Keratinocyte (primary cell): ENCODE data around the gene MAPK13. TPM values are rescaled to one million over a fixed set of nuclear protein-coding genes. Genes with fewer than 3 reads are reported as not detected.

Experiments
- DNase-seq: peaks from one replicate; pipeline ENCODE4 v3.0.0-alpha.2; 2011; ENCODE audit warnings: low read depth, missing footprints, low spot score
- FAIRE-seq: peaks from 2 replicates; lab custom pipeline; 2011; peaks lifted over from hg19 to GRCh38; lab: Jason Lieb, UNC
- H2AFZ ChIP-seq: 2 replicates; pipeline ENCODE4 v1.6.0; 2012; ENCODE audit warnings: low read length, control low read depth, inconsistent platforms; ENCODE audit not compliant: control insufficient read depth
- H3K27ac ChIP-seq: 2 replicates; pipeline ENCODE4 v1.5.1; 2011; ENCODE audit warnings: low read length; ENCODE audit not compliant: control insufficient read depth, insufficient read depth
- H3K27me3 ChIP-seq: 3 replicates; pipeline ENCODE4 v1.6.0; 2011; ENCODE audit warnings: low read length; ENCODE audit not compliant: control insufficient read depth, insufficient read depth; ENCODE audit errors: extremely low read depth
- H3K36me3 ChIP-seq, 2 experiments: 2 replicates in 1 of 2; 3 replicates in 1 of 2; pipeline ENCODE4 v1.5.1; 2011; ENCODE audit warnings: low read length in 2 of 2, mild to moderate bottlenecking in 1 of 2; ENCODE audit not compliant: control insufficient read depth in 2 of 2, insufficient read depth in 2 of 2; ENCODE audit errors: extremely low read depth in 1 of 2
- H3K4me1 ChIP-seq: 3 replicates; pipeline ENCODE4 v1.5.1; 2011; ENCODE audit warnings: low read length; ENCODE audit not compliant: control insufficient read depth, insufficient read depth; ENCODE audit errors: extremely low read depth
- H3K4me2 ChIP-seq: 3 replicates; pipeline ENCODE4 v1.6.0; 2011; ENCODE audit warnings: low read depth, low read length; ENCODE audit not compliant: control insufficient read depth, insufficient read depth; ENCODE audit errors: extremely low read depth
- H3K4me3 ChIP-seq, 3 experiments: fragments of 200-600 bp in 1 of 3; sonication (generic) in 1 of 3; 2 replicates in 2 of 3; 3 replicates in 1 of 3; pipeline ENCODE4 v1.5.1; 2011 to 2016; ENCODE audit warnings: low read length in 3 of 3, mild to moderate bottlenecking in 3 of 3, control low read depth in 2 of 3, inconsistent platforms in 1 of 3, low read depth in 1 of 3, mixed read lengths in 1 of 3, mixed run types in 1 of 3, moderate library complexity in 1 of 3; ENCODE audit not compliant: control insufficient read depth in 2 of 3, insufficient read depth in 2 of 3; ENCODE audit errors: extremely low read depth in 1 of 3
- H3K79me2 ChIP-seq: 2 replicates; pipeline ENCODE4 v1.6.0; 2012; ENCODE audit warnings: low read length; ENCODE audit not compliant: control insufficient read depth, insufficient read depth
- H3K9ac ChIP-seq: 3 replicates; pipeline ENCODE4 v1.6.0; 2011; ENCODE audit warnings: low read length; ENCODE audit not compliant: control insufficient read depth, insufficient read depth; ENCODE audit errors: extremely low read depth
- H3K9me1 ChIP-seq: 3 replicates; pipeline ENCODE4 v1.6.0; 2011; ENCODE audit warnings: low read length; ENCODE audit not compliant: control insufficient read depth, insufficient read depth; ENCODE audit errors: extremely low read depth
- H3K9me3 ChIP-seq: 2 replicates; pipeline ENCODE4 v1.5.1; 2012; ENCODE audit warnings: low read depth, low read length; ENCODE audit not compliant: control insufficient read depth
- H4K20me1 ChIP-seq: 3 replicates; pipeline ENCODE4 v1.6.0; 2011; ENCODE audit warnings: low read length; ENCODE audit not compliant: control insufficient read depth, insufficient read depth; ENCODE audit errors: extremely low read depth
- CTCF ChIP-seq, 3 experiments: IDR thresholded peaks in 1 of 3; conservative IDR thresholded peaks in 1 of 3; optimal IDR thresholded peaks in 1 of 3; 2 replicates in 2 of 3; 3 replicates in 1 of 3; pipeline versions ENCODE3 to v1.5.1; 2011; ENCODE audit warnings: low read length in 3 of 3, mild to moderate bottlenecking in 3 of 3, moderate library complexity in 2 of 3, control low read depth in 1 of 3, inconsistent platforms in 1 of 3; ENCODE audit not compliant: insufficient read depth in 2 of 3; ENCODE audit errors: extremely low read depth in 1 of 3
- EZH2 ChIP-seq: IDR thresholded peaks from one replicate; pipeline ENCODE4 v1.6.1; 2012; ENCODE audit warnings: inconsistent platforms, mild to moderate bottlenecking, low read length, moderate library complexity
- dilution Hi-C: fragments of 300-500 bp; cut with MboI; formaldehyde crosslinking; loops from one replicate; pipeline ENCODE4 v1.7.0; 2020; ENCODE audit warnings: low sequenced_read_pairs; ENCODE audit not compliant: extremely low pct_ligation_motif_present
- polyA plus RNA-seq, 5 experiments: library from polyadenylated mRNA; depleted of rRNA in 3 of 5; stranded (reverse) in 3 of 5; stranded (forward) in 1 of 5; unstranded in 1 of 5; fragments of >200 nt; gene quantifications; 1 replicate in 1 of 5; 2 replicates in 3 of 5; 3 replicates in 1 of 5; pipeline versions ENCODE4 v1.2.1 to v1.2.3, GENCODE V29; 2011 to 2012; ENCODE audit warnings: missing spikeins in 2 of 5, low read depth in 1 of 5, low replicate concordance in 1 of 5

Gene MAPK13
- polyA plus RNA-seq, 1 donor (not counting 4 experiments of a cell fraction or from before 2014, with no cell fraction given): 19.3 TPM

DNA sequence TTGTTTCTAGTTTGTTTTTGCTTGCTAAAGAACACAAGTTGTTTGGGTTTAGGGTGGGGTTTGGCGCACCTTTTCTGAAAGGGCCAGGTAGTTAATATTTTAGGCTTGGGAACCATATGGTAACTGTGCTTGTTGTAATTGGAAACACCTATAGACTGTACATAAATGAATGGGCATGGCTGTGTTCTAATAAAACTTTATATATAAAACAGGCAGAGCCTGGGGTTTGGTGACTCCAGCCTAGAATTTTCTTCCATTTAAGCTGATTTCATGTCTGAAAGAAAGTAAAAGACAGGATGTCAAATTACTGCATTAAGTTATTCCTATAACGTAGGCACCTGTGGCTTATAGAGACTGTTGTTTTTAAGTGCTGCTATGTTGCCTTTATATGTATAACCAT, 36.1 kb upstream of the MAPK13 start:
- no peak overlapping the region for H2AFZ ChIP-seq
- H3K4me2 ChIP-seq: no peak overlapping the region
- H3K27me3 ChIP-seq: no peaks in the 10 kb centered on the region
- FAIRE-seq (no peak), DNase-seq (no peak)
- H3K4me1 ChIP-seq: peaks cover 5% of the 10 kb centered on the region
- peaks cover 13 to 15% of the 10 kb centered on the region in 2 experiments for H3K36me3 ChIP-seq
- H3K9me1 ChIP-seq: no peaks in the 10 kb centered on the region
- H3K4me3 ChIP-seq: no peak overlapping the region
- no peaks in the 10 kb centered on the region for H3K9me3 ChIP-seq
- TF ChIP-seq CTCF (optimal IDR thresholded peaks at IDR 0.05 in 1 of 3, IDR thresholded peaks at IDR 0.05 in 1 of 3, conservative IDR thresholded peaks at IDR 0.05 in 1 of 3; ENCODE audit: extremely low read depth in 1 of 3, insufficient read depth in 2 of 3, low read length in 3 of 3) (no peak), EZH2 (no peak)
- dilution Hi-C loops: no loop called here
- no peak overlapping the region for H3K9ac ChIP-seq
- H4K20me1 ChIP-seq: no peaks in the 10 kb centered on the region
- H3K79me2 ChIP-seq: no peaks in the 10 kb centered on the region
- H3K27ac ChIP-seq: no peak overlapping the region

DNA sequence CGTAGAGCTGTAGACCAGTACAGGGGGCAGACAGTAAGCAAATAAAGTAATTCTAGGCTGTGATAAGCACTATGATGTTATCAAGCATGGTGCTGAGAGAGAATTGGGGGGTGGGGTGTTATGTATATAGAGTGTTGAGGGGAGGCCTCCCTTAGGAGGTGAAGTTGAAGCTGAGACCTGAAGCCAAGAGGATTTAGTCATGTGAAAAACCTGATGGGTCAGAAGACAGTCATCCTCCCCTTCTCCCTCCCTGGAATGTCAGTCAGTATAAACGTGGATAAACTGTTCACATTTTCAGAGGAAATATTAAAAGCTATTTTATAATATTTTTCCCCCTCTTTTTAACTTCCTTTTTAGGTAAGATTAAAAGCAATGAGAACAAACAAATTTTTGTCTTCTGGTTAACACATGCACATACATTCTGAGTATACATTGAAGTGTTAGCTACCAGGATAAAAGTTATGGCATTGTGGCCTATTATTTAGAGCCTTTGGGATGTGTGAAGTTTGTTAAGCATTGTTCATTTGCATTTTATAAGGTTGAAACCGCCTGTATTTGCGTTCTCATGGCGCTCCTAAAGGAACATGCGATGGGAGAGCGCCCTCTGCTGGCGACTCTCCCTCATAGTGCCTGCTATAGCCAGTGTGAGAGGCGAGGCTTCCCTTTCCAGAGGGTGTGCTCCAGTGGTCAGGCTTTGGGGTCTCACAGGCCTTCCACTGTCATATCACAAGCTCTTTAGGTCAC, 35.4 kb upstream of the MAPK13 start:
- H3K9me3 ChIP-seq: no peaks in the 10 kb centered on the region
- peaks cover 5% of the 10 kb centered on the region for H3K4me1 ChIP-seq
- H3K9ac ChIP-seq: no peak overlapping the region
- H3K4me3 ChIP-seq: no peak overlapping the region
- no peak overlapping the region for H2AFZ ChIP-seq
- TF ChIP-seq CTCF (optimal IDR thresholded peaks at IDR 0.05 in 1 of 3, IDR thresholded peaks at IDR 0.05 in 1 of 3, conservative IDR thresholded peaks at IDR 0.05 in 1 of 3; ENCODE audit: extremely low read depth in 1 of 3, insufficient read depth in 2 of 3, low read length in 3 of 3) (peak; percentile 89 to 94 (median 93)), EZH2 (no peak)
- H3K79me2 ChIP-seq: no peaks in the 10 kb centered on the region
- H3K27ac ChIP-seq: peak overlapping the region; percentile 19
- dilution Hi-C loops: no loop called here
- DNase-seq (peak; percentile 13), FAIRE-seq (peak; percentile 20)
- H3K27me3 ChIP-seq: no peaks in the 10 kb centered on the region
- no peak overlapping the region for H3K4me2 ChIP-seq
- no peaks in the 10 kb centered on the region for H4K20me1 ChIP-seq
- no peaks in the 10 kb centered on the region for H3K9me1 ChIP-seq
- H3K36me3 ChIP-seq: peaks cover 13 to 17% of the 10 kb centered on the region in 2 experiments
